Measurements from ENCODE around the gene LGALS9.
"Not testable (repeated sequence)": the region's sequence is repeated elsewhere in the genome, so short reads cannot be mapped to it uniquely, and the experiment has no call there.

DNA sequence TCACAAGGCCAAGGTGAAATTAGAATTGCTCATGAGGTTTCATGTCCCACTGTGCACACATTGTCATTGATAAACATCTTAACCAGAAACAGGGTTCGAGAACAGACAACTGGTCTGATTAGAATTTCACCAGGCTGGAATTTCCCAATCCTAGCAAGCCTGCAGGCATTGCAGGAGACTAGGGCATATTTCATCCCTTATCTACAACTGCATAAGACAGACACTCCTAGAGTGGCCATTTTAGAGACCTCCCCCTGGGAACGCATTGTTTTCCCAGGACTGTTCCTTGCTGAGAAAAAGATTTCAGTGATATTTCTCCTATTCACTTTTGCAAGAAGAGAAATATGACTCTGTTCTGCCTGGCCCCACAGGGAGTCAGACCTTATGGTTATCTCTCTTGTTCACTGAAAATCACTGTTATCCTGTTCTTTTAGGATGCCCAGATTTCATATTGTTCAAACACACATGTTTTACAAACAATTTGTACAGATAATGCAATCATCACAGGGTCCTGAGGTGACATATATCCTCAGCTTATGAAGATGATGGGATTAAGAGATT lies 64.3 kb downstream of the LGALS9 start:
- not testable (repeated sequence) for TF ChIP-seq EZH2phosphoT487 (IDR thresholded peaks at IDR 0.05; ENCODE audit: insufficient read depth, low read depth); EZH2 (IDR thresholded peaks at IDR 0.05; ENCODE audit: insufficient read depth, poor library complexity, severe bottlenecking)
